Prostate gland (tissue), 2 donors: ENCODE data around the gene ZMYM1.

Experiments
- POLR2AphosphoS5 ChIP-seq: sonication (generic); formaldehyde crosslinking; IDR thresholded peaks from one replicate; pipeline ENCODE4 v1.6.1; 2017; ENCODE audit warnings: antibody characterized with exemption
- TF ChIP-seq, protein P1 (sequence below), 4 experiments: fragments of 200-600 bp in 2 of 4; fragments of 450-650 bp in 2 of 4; sonication (generic) in 2 of 4; IDR thresholded peaks; 1 replicate in 3 of 4; 2 replicates in 1 of 4; pipeline ENCODE4 v1.5.1; 2016 to 2019; ENCODE audit warnings: antibody characterized with exemption in 4 of 4, mild to moderate bottlenecking in 2 of 4, moderate library complexity in 2 of 4

- TF ChIP-seq, protein P1, sequence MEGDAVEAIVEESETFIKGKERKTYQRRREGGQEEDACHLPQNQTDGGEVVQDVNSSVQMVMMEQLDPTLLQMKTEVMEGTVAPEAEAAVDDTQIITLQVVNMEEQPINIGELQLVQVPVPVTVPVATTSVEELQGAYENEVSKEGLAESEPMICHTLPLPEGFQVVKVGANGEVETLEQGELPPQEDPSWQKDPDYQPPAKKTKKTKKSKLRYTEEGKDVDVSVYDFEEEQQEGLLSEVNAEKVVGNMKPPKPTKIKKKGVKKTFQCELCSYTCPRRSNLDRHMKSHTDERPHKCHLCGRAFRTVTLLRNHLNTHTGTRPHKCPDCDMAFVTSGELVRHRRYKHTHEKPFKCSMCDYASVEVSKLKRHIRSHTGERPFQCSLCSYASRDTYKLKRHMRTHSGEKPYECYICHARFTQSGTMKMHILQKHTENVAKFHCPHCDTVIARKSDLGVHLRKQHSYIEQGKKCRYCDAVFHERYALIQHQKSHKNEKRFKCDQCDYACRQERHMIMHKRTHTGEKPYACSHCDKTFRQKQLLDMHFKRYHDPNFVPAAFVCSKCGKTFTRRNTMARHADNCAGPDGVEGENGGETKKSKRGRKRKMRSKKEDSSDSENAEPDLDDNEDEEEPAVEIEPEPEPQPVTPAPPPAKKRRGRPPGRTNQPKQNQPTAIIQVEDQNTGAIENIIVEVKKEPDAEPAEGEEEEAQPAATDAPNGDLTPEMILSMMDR (IDR thresholded peaks at IDR 0.05) = no peak
- no peak for TF ChIP-seq POLR2AphosphoS5
Measured at GRCh38 chr1:35164893-35165292, 85.7 kb downstream of the ZMYM1 start.
